Hepatocyte (in vitro differentiated cells): ENCODE measurements around the gene COA1. TPM values are rescaled to one million over a fixed set of nuclear protein-coding genes. Genes with fewer than 3 reads are reported as not detected.

ENCODE experiments used
- DNase-seq: peaks from one replicate; pipeline ENCODE4 v3.0.0-alpha.2; 2016; ENCODE audit warnings: low spot score
- H2AFZ ChIP-seq: fragments of 200-600 bp; sonication (generic); 2 replicates; pipeline ENCODE4 v1.6.0; 2016; ENCODE audit warnings: antibody characterized with exemption, mild to moderate bottlenecking
- H3K27ac ChIP-seq: fragments of 200-600 bp; sonication (generic); 2 replicates; pipeline ENCODE4 v1.5.1; 2016; ENCODE audit warnings: mild to moderate bottlenecking
- H3K27me3 ChIP-seq: fragments of 200-600 bp; sonication (generic); 2 replicates; pipeline ENCODE4 v1.6.1; 2016
- H3K36me3 ChIP-seq: fragments of 200-600 bp; sonication (generic); replicated peaks from 2 replicates; pipeline ENCODE4 v1.5.1; 2016; ENCODE audit warnings: low read depth; ENCODE audit not compliant: insufficient read depth
- H3K4me1 ChIP-seq: fragments of 200-600 bp; sonication (generic); 2 replicates; pipeline ENCODE4 v1.5.1; 2016; ENCODE audit warnings: mild to moderate bottlenecking, moderate library complexity; ENCODE audit not compliant: insufficient read depth
- H3K4me2 ChIP-seq: fragments of 200-600 bp; sonication (generic); 2 replicates; pipeline ENCODE4 v1.6.0; 2016
- H3K4me3 ChIP-seq: fragments of 200-600 bp; sonication (generic); 2 replicates; pipeline ENCODE4 v1.5.1; 2016; ENCODE audit warnings: mild to moderate bottlenecking
- H3K79me2 ChIP-seq: fragments of 200-600 bp; sonication (generic); 2 replicates; pipeline ENCODE4 v1.6.0; 2017; ENCODE audit warnings: mild to moderate bottlenecking
- H3K9me2 ChIP-seq: fragments of 200-600 bp; sonication (generic); replicated peaks from 2 replicates; pipeline ENCODE4 v1.6.0; 2017; ENCODE audit warnings: mild to moderate bottlenecking; ENCODE audit not compliant: insufficient read depth
- H3K9me3 ChIP-seq: fragments of 200-600 bp; sonication (generic); 2 replicates; pipeline ENCODE4 v1.5.1; 2016; ENCODE audit warnings: low read depth, mild to moderate bottlenecking
- H4K20me1 ChIP-seq: fragments of 200-600 bp; sonication (generic); 2 replicates; pipeline ENCODE4 v1.6.0; 2016; ENCODE audit warnings: mild to moderate bottlenecking; ENCODE audit not compliant: insufficient read depth, poor library complexity, severe bottlenecking
- CTCF ChIP-seq: fragments of 200-600 bp; sonication (generic); IDR thresholded peaks from 2 replicates; pipeline ENCODE4 v1.5.1; 2016; ENCODE audit warnings: antibody characterized with exemption, mild to moderate bottlenecking; ENCODE audit not compliant: poor library complexity
- EZH2 ChIP-seq: fragments of 200-600 bp; sonication (generic); IDR thresholded peaks from 2 replicates; pipeline ENCODE4 v1.6.1; 2016; ENCODE audit warnings: antibody characterized with exemption, mild to moderate bottlenecking, borderline replicate concordance
- EZH2phosphoT487 ChIP-seq: fragments of 200-600 bp; sonication (generic); IDR thresholded peaks from one replicate; pipeline ENCODE4 v1.6.1; 2018; ENCODE audit warnings: antibody characterized with exemption, mild to moderate bottlenecking, low read depth, moderate library complexity; ENCODE audit not compliant: unreplicated experiment, severe bottlenecking
- WGBS: methylation state at CpG from one replicate; pipeline ENCODE4 v1.1.6; 2016; ENCODE audit warnings: low lambda C conversion rate; ENCODE audit errors: missing lambda C conversion rate; 5-methylcytosine and 5-hydroxymethylcytosine counted together
- polyA plus RNA-seq: library from polyadenylated mRNA; unstranded; fragments of >200 nt; fragmentation: Nextera tagmentation; extraction: Ambion mirVana; gene quantifications from 2 replicates; pipeline ENCODE4 v1.2.1, GENCODE V29; 2016
- total RNA-seq: library from RNA; depleted of rRNA; stranded (reverse); fragments of >200 nt; gene quantifications from 2 replicates; pipeline ENCODE4 v1.2.3, GENCODE V29; 2014

The COA1 gene
- total and polyA plus RNA-seq, 2 experiments from 2014 or later: 52.1 to 55.2 TPM

DNA sequence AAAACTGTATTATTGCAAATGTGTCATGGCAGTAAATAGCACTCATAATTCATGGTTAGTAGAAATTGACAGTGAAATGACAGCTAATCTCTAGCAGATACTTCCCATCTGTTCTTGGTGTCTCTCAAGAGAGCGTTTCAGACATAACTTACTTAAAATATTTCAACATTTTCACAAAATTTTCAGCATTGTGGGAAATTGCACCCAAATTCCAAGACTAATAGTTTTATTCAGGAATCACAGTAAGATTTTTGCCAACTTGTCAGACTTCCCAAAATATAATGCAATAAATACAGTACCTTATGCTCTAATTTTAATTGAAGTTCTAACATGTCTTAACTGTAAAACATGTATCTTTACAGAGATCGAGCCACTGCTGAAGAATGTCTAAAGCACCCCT is 105.2 kb downstream of the COA1 start:
- Histone ChIP-seq H3K4me1 (no peaks in the 10 kb centered on the region), H3K9me3 (no peaks in the 10 kb centered on the region), H3K36me3 (no peaks in the 10 kb centered on the region), H3K4me3 (no peak overlapping the region), H3K79me2 (no peaks in the 10 kb centered on the region), H2AFZ (no peak overlapping the region), H3K27ac (no peak overlapping the region), H3K9me2 (no peaks in the 10 kb centered on the region), H4K20me1 (no peaks in the 10 kb centered on the region), H3K4me2 (no peak overlapping the region), H3K27me3 (no peaks in the 10 kb centered on the region)
- TF ChIP-seq EZH2phosphoT487 (no peak), EZH2 (no peak), CTCF (no peak)
- WGBS: 95% methylated on average over 2 of the region's 2 CpGs
- DNase-seq: no peak

DNA sequence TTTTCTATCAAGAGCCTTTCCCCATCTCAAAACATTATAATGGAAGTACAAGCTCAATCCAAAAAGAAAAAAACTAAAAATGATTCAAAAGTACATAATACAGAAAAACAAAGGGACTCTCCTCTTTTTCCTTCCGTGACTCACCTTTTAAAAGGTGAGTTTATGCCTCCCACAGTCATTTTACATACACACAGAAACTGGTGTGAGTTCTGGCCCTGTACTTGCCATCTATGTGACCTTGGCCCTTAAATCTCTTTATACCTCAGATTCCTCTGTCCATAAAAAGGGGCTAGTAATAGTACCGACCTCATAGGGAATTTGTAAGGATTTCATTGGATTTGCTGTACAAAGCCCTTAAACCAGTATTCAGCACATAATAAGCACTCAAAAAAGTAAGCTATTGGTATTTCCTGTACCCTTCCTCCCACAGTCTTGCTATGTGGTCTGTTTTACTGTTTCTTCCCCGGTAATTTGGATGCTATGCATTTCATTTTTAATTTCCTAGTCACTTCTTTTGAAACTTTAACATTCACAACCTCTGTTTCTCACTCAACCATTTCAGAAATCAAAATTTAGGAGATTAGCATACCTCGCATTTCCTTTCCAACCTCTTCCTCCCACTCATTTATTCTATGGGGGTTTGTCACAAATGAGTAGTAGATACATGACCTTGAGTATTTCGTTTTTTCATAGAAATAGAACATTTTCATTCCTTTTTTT is 107.4 kb downstream of the COA1 start:
- Histone ChIP-seq H3K4me1 (no peaks in the 10 kb centered on the region), H3K4me2 (no peak overlapping the region), H3K4me3 (no peak overlapping the region), H3K27me3 (no peaks in the 10 kb centered on the region), H3K27ac (no peak overlapping the region), H4K20me1 (no peaks in the 10 kb centered on the region), H2AFZ (no peak overlapping the region), H3K79me2 (no peaks in the 10 kb centered on the region), H3K9me3 (no peaks in the 10 kb centered on the region), H3K9me2 (no peaks in the 10 kb centered on the region), H3K36me3 (no peaks in the 10 kb centered on the region)
- TF ChIP-seq CTCF: no peak
- no peak for TF ChIP-seq EZH2phosphoT487
- TF ChIP-seq EZH2: no peak
- 88% methylated on average over 5 of the region's 5 CpGs for WGBS
- DNase-seq: no peak

- no peak for DNase-seq
- Histone ChIP-seq H3K4me1 (no peaks in the 10 kb centered on the region), H3K79me2 (peaks cover 4% of the 10 kb centered on the region), H4K20me1 (no peaks in the 10 kb centered on the region), H3K9me2 (no peaks in the 10 kb centered on the region), H3K27ac (no peak overlapping the region), H3K27me3 (no peaks in the 10 kb centered on the region), H3K36me3 (no peaks in the 10 kb centered on the region), H2AFZ (no peak overlapping the region), H3K4me3 (no peak overlapping the region), H3K9me3 (no peaks in the 10 kb centered on the region), H3K4me2 (no peak overlapping the region)
- no peak for TF ChIP-seq EZH2
- TF ChIP-seq EZH2phosphoT487: no peak
- TF ChIP-seq CTCF: no peak
- 79% methylated on average over 4 of the region's 4 CpGs for WGBS
Observed at GRCh38 chr7:43619213-43620012, 109.9 kb downstream of the COA1 start.
